ENCODE measurements around the gene COL11A1.
"Not testable (repeated sequence)": the region's sequence is repeated elsewhere in the genome, so short reads cannot be mapped to it uniquely, and the experiment has no call there.

Gene COL11A1

DNA sequence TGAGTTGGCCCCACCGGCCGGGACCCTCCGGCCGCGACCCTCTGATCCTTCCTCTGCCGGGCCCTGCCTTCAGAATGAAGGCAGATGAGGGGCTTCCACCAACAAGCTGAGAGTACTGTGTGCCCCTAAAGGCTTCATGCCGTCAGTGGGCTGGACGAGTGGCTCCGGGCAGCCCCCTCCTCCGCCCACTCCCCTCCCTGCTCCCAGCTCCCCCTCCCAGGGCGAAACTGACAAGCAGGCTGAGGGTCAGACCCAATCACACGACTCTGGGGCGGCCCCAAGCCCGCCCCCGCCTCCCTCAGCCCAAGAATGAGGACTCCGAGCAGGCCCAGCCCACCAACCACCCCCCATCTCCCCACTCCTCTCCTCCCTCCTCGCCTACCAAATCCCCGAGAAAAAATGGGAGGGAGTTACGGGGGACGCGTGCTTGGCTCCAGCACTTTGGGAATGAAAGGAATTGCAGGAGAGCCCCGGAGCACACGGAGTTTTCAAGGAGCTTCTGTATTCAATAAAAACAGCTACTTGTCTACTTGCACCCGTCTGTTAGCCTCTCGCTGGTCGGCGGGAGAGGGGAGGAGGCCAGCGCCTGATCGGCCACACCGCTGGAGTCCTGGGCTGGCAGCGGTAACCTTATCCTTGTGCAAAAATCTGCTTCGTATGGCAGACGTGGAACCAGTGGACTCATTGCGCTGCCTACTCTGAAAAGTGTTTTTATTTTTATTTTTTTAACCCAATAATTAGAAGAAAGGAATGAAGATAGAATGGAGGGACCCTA, at the start of gene COL11A1:
Gene COL11A1, minus strand, starts transcription at position 147 of the 775 bp plus-strand sequence. CDS start 344 bp downstream, outside the sequence.
- intact Hi-C loops (cut with DNase I) = loop anchor here (10.0 kb wide), 1 partner anchor 396 kb away; no protein-coding TSS in a partner anchor
- DNase-seq = peak in 39 of 42 donors; percentile 12 to 68 (median 40)

DNA sequence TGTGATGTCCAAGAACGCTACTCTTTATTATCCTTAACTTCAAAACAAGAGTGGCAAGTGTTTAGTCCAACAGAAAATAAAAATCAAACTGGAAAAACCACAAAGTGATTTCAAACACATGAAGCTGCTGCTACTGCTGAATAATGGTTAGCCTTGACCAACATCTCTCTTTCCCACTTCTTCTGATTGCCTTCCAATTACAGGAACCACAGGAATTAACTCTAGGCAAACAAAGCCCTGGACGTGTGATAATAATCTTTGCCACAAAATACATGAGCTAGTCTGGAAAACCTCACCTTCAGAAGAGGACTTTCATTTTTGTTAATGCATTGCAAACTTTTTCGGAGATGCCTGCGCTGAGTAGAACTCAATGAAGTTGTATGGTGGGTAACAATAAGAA, 48.6 kb upstream of the COL11A1 start:
- DNase-seq = no peak
- intact Hi-C loops (cut with DNase I) = no loop called here

DNA sequence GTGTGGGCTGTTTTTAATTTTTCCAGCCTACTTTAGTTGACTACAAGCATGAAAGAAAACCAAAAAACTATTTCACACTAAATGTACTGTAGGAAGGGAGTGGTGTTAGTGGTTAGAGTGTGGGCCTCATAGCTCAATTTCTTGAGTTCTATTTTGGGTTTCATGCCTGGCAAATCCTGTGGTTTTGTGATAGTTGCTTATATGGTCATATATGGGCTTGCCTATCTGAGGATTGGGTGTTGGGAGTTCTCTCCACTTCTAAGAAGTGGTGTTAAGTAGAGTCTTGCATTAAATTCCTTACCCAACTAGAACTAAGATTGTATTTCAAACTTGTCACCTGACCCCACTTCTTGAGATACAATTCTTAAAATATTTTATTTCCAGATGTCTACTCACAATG, 37.8 kb upstream of the COL11A1 start:
- no peak for DNase-seq
- intact Hi-C loops (cut with DNase I) = no loop called here

DNA sequence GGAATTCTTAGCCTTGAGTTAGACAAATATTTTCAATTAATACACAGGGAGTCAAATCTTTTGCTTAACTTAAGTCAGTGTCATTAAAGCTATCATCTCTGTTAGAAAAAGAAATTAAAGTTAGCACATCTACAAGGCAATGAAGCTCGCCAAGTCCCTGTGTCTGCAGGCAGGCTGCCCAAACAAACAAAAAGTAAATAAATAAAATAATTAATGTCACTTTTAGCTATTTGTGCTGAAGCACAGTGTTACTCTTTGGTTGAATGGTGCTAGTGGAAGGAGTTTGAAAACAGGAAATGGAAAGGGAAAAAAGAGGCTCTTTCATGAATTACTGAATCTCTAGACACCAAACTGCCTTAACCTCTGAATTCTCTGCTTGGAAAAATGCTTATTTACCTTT, 37.1 kb upstream of the COL11A1 start:
- intact Hi-C loops (cut with DNase I) = no loop called here
- DNase-seq = no peak

DNA sequence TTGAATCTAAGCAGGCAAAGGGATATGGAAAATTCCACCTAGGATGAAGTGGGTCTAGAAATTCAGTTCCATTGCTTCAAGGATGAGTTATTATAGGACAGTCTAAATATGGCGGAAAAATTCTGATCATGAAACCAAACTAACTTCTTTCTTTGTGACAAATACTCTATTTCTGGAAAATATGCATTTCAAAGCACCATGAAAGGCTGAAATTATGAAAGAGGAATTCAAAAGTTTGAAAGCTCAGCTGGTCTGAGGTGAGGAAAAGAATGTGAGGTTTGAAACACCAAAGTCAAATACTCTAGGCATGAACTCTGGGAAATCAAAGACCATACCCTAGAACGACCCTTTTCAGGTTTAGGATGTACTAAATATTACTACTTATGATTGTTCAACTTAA, 36.4 kb upstream of the COL11A1 start:
- no peak for DNase-seq
- intact Hi-C loops (cut with DNase I) = no loop called here

DNA sequence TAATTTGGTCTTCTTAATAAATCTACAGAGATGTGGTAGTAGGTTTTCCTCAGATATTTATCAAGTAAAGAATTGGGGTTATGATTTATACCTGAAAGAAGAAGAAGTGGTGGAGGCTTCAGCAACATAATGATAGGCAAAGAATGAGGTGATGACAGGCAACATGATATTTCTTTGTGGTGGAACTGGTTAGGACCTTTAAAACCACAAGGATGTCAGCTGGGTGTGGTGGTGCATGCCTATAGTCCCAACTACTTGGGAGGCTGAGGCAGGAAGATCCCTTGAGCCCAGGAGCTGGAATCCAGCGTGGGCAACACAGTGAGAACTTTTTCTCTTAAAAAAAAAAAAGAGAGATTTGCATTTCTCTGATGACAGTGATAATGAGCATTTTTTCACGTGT, 34.1 kb upstream of the COL11A1 start:
- no peak for DNase-seq
- intact Hi-C loops (cut with DNase I) = no loop called here

DNA sequence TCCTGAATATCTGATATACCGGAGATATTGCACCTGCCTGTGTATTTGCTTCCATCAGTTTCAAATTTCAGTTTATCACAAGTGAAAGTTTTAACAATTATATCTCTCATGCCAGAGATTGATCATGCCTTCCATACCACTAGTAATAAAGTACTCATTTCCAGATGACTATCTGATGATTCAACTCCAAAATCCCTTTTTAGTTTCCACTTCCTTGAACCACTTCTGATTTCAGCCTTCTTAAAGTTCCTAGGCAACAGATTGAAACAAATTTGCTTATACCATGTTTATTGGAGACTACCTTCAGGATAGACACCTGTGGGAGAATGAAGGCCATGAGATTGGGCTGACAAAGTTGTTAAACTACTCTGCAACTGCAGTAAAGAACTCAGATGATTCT, 21.5 kb upstream of the COL11A1 start:
- intact Hi-C loops (cut with DNase I) = no loop called here
- DNase-seq = no peak

DNA sequence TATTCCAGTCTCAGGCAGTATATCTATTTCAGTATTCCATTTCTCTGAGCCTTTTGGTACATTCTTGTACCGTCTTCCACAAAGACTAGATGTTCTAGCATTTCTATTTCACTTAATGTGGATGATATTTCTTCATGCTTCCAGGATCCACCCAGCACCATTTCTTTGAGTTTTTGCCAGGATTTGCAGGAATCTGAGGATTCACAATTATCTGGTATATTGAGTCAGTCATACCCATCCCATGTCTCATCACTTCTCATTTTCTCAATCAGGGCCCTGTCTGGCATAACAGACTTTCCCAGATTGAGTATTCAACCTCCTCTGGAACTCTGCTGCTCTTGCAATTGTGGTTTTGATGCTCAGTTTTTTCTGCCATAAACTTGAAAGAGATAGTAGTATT, 20.9 kb upstream of the COL11A1 start:
- DNase-seq = no peak
- intact Hi-C loops (cut with DNase I) = no loop called here

DNA sequence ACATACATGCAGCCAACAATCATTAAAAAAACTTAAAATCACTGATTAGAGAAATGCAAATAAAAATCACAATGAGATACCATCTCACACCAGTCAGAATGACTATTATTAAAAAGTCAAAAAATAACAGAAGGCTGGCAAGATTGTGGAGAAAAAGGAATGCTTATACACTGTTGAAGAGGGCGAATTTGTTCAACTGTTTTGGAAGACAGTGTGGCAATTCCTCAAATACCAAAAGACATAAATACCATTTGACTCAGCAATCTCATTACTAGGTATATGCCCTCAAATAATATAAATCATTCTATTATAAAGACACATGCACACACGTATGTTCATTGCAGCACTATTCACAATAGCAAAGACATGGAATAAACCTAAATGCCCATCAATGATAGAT, 19.9 kb upstream of the COL11A1 start:
- intact Hi-C loops (cut with DNase I); DNase-seq: not testable (repeated sequence)

DNA sequence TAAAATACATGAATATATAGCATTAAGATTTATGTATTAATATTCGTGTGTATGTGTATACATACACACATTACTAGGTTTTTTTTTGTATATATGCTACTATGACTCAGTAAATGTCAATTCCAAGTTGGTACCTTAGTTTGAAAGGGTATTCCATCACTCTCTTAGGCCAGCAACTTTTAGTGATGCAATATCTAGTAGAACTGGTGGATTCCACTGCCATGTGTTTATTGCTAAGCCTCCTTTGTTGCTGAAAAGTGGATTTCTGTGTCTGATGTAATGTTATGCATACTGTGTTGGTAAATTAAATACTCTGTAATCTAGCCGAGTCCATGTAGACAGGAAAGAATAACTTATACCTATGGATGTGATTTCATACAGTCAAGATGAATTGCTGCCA, 16.9 kb upstream of the COL11A1 start:
- DNase-seq = no peak
- intact Hi-C loops (cut with DNase I) = no loop called here

DNA sequence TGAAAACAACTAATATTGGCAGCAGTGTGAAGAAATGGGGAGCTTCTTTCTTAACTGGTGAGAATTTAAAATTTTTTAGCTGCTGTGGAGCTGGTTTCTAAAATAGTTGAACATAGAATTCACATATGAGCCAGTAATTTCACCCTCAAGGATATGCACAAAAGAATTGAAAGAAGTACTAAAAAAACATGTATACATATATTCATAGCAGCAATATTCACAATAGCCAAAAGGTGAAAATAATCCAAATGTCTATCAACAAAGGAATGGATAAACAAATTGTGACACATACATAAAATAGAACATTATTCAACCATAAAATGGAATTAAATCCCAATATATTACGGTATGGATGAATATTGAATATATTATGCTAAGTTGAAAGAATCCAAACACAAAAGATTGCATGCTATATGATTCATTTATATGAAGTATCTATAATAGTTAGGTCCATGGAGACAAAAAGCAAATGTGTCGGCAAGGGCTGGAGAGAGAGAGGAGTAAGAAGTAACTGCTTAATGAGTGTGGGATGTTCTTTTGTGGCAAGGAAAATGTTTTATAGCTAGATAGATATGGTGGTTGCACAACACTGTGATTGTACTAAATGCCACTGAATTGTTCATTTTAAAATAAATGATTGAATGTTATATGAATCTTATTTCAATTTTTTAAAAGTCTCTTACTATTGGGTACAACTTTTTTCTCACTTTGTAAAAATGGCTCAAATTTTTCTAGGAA, 14.8 kb upstream of the COL11A1 start:
- intact Hi-C loops (cut with DNase I) = no loop called here
- no peak for DNase-seq

DNA sequence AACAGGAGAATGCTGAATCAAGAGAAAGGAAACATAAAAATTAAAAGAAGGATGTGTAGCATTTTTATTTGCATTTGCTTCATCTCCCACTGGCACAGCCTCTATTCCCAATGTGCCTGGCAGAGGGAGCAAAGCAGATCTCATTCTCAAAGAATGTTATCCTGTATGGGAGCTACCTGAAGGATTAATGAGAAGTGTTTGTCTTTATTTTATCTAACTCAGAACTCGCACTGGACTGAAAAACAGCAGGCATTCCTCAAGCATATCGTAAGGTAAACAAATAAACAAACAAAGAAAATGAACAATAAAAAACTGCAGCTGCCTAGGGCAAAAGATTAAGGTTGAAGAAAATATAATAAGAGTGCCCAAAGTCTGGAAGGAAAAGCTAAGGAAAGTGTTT, 12.7 kb upstream of the COL11A1 start:
- intact Hi-C loops (cut with DNase I) = no loop called here
- DNase-seq = no peak

DNA sequence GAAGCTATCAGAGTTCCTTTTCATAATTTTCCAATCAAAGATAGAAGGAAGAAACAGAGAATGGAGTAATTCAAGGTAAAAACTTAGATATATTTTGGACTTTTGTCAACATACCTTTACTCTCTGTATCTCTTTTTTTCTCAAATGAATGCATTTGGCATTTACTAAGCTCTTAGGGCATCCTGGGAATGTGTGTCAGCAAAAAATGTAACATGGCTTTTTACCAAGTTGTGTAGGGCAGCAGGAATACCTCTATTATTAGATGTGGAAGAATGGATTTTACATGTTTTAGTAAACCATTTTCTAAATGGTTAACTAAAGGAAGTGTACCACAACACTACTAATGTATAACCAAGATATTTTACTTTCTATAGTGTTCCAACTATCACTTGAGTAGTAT, 4.2 kb upstream of the COL11A1 start:
- intact Hi-C loops (cut with DNase I) = no loop called here
- no peak for DNase-seq

DNA sequence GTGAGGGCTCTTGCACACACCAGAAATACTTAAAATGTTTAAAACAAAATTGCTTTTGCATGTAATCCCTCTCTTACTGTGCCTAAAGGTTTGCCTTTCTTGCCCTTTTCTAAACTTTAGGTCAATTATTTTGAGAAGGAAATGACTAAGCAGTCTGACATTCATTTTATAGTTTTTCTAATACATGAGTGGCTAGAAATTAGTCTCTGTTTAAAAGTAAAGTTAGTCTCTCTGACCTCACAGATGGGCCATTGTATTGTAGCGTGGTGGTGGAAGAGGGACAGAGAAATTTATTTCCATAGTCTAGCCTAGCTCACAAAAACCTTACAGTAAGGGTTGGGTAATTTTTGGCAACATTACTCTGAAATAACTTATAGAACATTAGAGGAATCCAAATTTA, 3.6 kb upstream of the COL11A1 start:
- no peak for DNase-seq
- intact Hi-C loops (cut with DNase I) = no loop called here

DNA sequence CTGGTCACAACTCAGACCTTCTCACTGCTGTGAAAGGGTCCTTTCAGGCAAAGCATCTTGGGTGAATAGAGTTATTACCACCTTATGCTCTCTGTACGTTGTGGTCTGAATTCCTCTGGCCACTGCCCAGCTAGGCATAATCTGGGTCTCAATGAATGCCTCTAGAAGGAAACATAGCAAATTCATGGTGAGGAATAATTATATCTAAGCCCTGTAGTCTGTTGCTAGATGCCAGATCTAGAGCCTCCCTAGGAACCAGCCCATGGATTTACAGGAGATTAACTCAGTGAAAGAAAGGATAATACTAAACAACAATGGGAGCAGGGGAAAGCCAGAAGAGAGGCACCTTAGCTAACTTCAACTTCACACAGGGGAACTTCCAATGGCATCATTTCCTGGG, 2.4 kb upstream of the COL11A1 start:
- no peak for DNase-seq
- intact Hi-C loops (cut with DNase I) = no loop called here

DNA sequence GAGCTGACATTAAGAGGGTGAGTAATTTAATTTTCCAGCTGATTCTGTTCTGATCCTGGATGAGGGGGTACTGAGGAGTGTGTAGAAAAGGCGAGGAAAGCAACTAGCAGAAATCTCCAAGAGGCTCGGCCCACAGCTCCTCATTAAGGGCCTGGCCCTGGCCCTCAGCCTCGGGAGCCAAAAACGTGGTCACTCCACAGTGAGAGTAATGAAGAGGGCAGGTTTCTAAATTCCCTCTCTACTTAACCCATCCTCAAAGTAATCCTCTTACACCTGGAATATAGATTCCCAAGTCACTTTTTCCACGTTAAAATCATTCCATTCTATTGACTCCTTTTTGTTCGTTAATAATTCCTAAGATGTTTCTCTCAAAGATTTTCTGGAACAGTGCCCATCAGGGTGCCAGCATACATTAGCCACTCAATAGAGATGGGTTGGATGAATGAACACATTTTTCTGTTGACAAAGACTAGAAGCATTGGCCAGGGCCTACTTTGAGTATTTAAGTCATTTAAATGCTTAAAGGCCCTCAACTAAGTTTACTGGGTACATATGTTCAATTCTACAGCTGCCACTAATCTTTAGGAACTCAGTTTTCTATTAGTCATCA, 1.1 kb upstream of the COL11A1 start:
- intact Hi-C loops (cut with DNase I) = loop anchor here (10.0 kb wide), 1 partner anchor 395 kb away; no protein-coding TSS in a partner anchor
- peak in 14 of 42 donors; percentile 1 to 51 (median 18) for DNase-seq

DNA sequence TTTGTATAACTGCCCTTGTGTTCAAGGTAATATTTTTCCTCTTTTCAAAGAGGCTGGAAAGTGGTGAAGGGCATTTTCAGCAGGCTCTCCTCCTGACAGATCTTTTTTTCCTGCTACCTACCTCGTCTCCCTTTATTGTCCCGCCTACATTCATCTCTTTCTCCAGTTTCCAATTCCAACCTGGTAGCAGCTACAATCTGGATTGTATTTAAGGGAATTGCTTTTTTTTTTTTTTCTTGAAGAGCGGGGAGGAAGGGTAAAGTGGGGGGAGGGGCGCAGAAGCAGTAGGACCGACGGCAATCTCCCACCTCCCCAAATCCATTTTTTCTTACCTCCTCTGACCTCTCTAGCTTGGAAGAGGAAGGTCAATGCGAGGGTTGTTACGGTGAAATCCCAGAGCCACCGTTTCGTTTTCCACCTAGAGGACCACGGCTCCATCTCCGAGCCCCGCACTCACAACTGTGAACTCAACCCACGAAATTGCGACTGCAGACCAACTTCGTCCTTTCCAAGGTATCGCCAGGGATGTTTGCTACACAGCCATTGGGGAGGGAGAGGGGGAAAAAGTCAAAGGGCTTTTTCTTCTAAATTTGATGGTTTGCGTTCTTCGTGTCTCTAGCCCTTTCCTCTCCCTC, 464 bp downstream of the COL11A1 start:
- DNase-seq = peak in 14 of 42 donors; percentile 5 to 41 (median 16)
- intact Hi-C loops (cut with DNase I) = loop anchor here (10.0 kb wide), 1 partner anchor 397 kb away; no protein-coding TSS in a partner anchor

DNA sequence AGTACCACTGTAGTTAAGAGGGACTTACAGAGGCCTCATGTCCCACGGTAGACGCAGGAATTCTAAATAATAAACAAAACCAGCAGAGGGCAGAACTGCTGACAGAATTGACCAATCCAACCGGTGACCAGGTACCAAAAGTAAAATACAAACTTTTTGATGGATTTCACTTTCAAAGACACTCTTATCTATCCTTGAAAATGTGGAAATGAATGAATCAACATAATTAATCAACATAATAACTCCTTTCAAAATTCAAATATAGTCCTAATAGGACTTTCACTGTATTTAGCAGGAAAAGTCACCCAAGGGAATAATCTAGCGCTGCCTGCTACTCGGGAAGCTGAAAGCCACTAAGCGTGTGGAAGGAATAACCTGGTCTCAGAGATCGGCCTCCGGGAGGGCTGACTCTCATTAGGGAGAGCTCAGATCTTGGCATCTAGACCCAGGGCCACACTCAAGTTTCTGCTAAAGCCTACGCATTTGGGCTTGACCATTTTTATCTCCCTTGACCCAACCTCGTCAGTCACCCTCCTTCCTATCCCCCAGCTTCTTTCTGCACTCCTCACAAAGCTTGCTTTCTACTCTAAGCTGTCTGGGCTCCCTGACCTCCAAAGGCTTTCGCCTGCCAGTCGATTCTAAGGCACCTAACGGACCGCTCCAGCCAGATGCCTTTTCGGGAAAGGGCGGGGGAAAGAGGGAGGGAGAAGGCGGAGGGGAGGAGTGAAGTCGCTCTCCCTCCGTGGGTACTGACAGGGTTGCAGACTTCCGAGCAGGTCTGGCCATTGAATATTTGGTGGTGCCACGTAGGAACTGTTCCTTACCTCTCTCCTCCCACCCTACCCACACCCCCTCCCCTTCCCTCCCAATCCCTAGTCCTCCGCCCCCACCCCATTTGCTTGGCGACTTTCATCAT, 1.6 kb downstream of the COL11A1 start:
- DNase-seq = peak in 37 of 42 donors; percentile 10 to 69 (median 34)
- intact Hi-C loops (cut with DNase I) = loop anchor here (10.0 kb wide), 1 partner anchor 398 kb away; no protein-coding TSS in a partner anchor

All from head of caudate nucleus (tissue), 42 donors.